Endothelial cell of umbilical vein (primary cell): ENCODE measurements around the gene TESMIN. TPM values are rescaled to one million over a fixed set of nuclear protein-coding genes. Genes with fewer than 3 reads are reported as not detected.

Experiments
- BruUV-seq: library from RNA; stranded (reverse); fragments of 400-500 nt; replicated peaks from 2 replicates; lab custom pipeline; 2021; lab: Mats Ljungman, UMichigan
- CTCF ChIA-PET: fragments of 300-600, 350-600 bp; sonication (Branson Sonifier 250); formaldehyde crosslinking; loops from one replicate; lab custom pipeline; 2021; ENCODE audit warnings: antibody characterized with exemption, inconsistent platforms; lab: Charles Lee
- POLR2A ChIA-PET: fragments of 300-600, 350-600 bp; sonication (Branson Sonifier 250); formaldehyde crosslinking; loops from one replicate; lab custom pipeline; 2021; ENCODE audit warnings: antibody characterized with exemption, inconsistent platforms; lab: Charles Lee
- DNase-seq: peaks from one replicate; pipeline ENCODE4 v3.0.0-alpha.2; 2011; ENCODE audit warnings: low read depth, low spot score
- FAIRE-seq: peaks from 2 replicates; lab custom pipeline; 2011; peaks lifted over from hg19 to GRCh38; lab: Jason Lieb, UNC
- H2AFZ ChIP-seq: 2 replicates; pipeline ENCODE4 v1.6.0; 2012; ENCODE audit warnings: low read depth, low read length, control low read depth, inconsistent platforms
- H3K27ac ChIP-seq: 2 replicates; pipeline ENCODE4 v1.5.1; 2011; ENCODE audit warnings: low read depth, mild to moderate bottlenecking, control low read depth, low read length, moderate library complexity; ENCODE audit not compliant: insufficient read depth
- H3K27me3 ChIP-seq, 2 experiments: 2 replicates each; pipeline versions ENCODE4 v1.6.0 to v1.6.1; 2011; ENCODE audit warnings: low read length in 2 of 2, mixed read lengths in 1 of 2; ENCODE audit not compliant: control insufficient read depth in 2 of 2, insufficient read depth in 2 of 2
- H3K36me3 ChIP-seq, 2 experiments: 2 replicates in 1 of 2; 3 replicates in 1 of 2; pipeline ENCODE4 v1.5.1; 2011; ENCODE audit warnings: low read length in 2 of 2, mild to moderate bottlenecking in 1 of 2, moderate library complexity in 1 of 2; ENCODE audit not compliant: control insufficient read depth in 2 of 2, insufficient read depth in 2 of 2; ENCODE audit errors: extremely low read depth in 1 of 2
- H3K4me1 ChIP-seq: 3 replicates; pipeline ENCODE4 v1.5.1; 2011; ENCODE audit warnings: mild to moderate bottlenecking, low read length; ENCODE audit not compliant: control insufficient read depth, insufficient read depth; ENCODE audit errors: extremely low read depth
- H3K4me2 ChIP-seq: 2 replicates; pipeline ENCODE4 v1.6.1; 2011; ENCODE audit warnings: low read length, control low read depth, mixed read lengths; ENCODE audit not compliant: insufficient read depth
- H3K4me3 ChIP-seq, 3 experiments: fragments of 200-600 bp in 1 of 3; sonication (generic), shearing (Covaris generic) in 1 of 3; replicated peaks in 1 of 3; 2 replicates each; pipeline ENCODE4 v1.5.1; 2011 to 2016; ENCODE audit warnings: control low read depth in 3 of 3, low read length in 3 of 3, mild to moderate bottlenecking in 2 of 3, inconsistent platforms in 1 of 3, low read depth in 1 of 3, moderate library complexity in 1 of 3; ENCODE audit not compliant: insufficient read depth in 1 of 3
- H3K79me2 ChIP-seq: 2 replicates; pipeline ENCODE4 v1.6.0; 2012; ENCODE audit warnings: low read length, inconsistent platforms; ENCODE audit not compliant: control insufficient read depth, insufficient read depth
- H3K9ac ChIP-seq: replicated peaks from 2 replicates; pipeline ENCODE3; 2011; ENCODE audit warnings: low read length, control low read depth; ENCODE audit not compliant: insufficient read depth; ENCODE audit errors: extremely low read depth
- H3K9me1 ChIP-seq: replicated peaks from 3 replicates; pipeline ENCODE4 v1.6.0; 2011; ENCODE audit warnings: mild to moderate bottlenecking, low read length; ENCODE audit not compliant: control insufficient read depth, insufficient read depth; ENCODE audit errors: extremely low read depth
- H3K9me3 ChIP-seq: replicated peaks from 2 replicates; pipeline ENCODE4 v1.5.1; 2012; ENCODE audit warnings: low read length, inconsistent platforms; ENCODE audit not compliant: control insufficient read depth, insufficient read depth
- H4K20me1 ChIP-seq: replicated peaks from 2 replicates; pipeline ENCODE3; 2011; ENCODE audit warnings: mild to moderate bottlenecking, low read length; ENCODE audit not compliant: control insufficient read depth, insufficient read depth; ENCODE audit errors: extremely low read depth
- CTCF ChIP-seq, 2 donors: IDR thresholded peaks; 1 replicate in 1 of 2; 2 replicates in 1 of 2; pipeline ENCODE4 v1.5.1; 2011; ENCODE audit warnings: low read length in 2 of 2, mild to moderate bottlenecking in 2 of 2, moderate library complexity in 2 of 2, control low read depth in 1 of 2, inconsistent platforms in 1 of 2, low read depth in 1 of 2; ENCODE audit not compliant: insufficient read depth in 1 of 2; ENCODE audit errors: extremely low read depth in 1 of 2
- EZH2 ChIP-seq: IDR thresholded peaks from 2 replicates; pipeline ENCODE4 v1.6.1; 2012; ENCODE audit warnings: borderline replicate concordance, low read depth, mild to moderate bottlenecking, moderate library complexity, low read length, inconsistent platforms; ENCODE audit not compliant: severe bottlenecking
- FOS ChIP-seq: IDR thresholded peaks from 2 replicates; pipeline ENCODE4 v1.6.1; 2011; ENCODE audit warnings: mild to moderate bottlenecking, low read length, moderate library complexity, borderline replicate concordance; ENCODE audit not compliant: insufficient read depth
- GATA2 ChIP-seq: IDR thresholded peaks from 2 replicates; pipeline ENCODE4 v1.7.0; 2011; ENCODE audit warnings: low read depth, mild to moderate bottlenecking, moderate library complexity, mixed read lengths, low read length; ENCODE audit not compliant: insufficient read length, insufficient read depth
- JUN ChIP-seq: IDR thresholded peaks from 2 replicates; pipeline ENCODE4 v1.6.1; 2011; ENCODE audit warnings: borderline replicate concordance, low read depth; ENCODE audit not compliant: insufficient read length, insufficient read depth
- MAX ChIP-seq: IDR thresholded peaks from 2 replicates; pipeline ENCODE4 v1.6.1; 2011; ENCODE audit not compliant: insufficient read depth, insufficient read length
- MYC ChIP-seq: IDR thresholded peaks from one replicate; pipeline ENCODE4 v1.6.1; 2011; ENCODE audit warnings: mild to moderate bottlenecking, low read depth, low read length
- POLR2A ChIP-seq: IDR thresholded peaks from 2 replicates; pipeline ENCODE4 v1.6.1; 2012; ENCODE audit warnings: low read depth, mild to moderate bottlenecking, control low read depth, low read length
- POLR2AphosphoS5 ChIP-seq: IDR thresholded peaks from 2 replicates; pipeline ENCODE4 v1.6.1; 2012; ENCODE audit warnings: low read depth, mild to moderate bottlenecking, control low read depth, low read length, moderate library complexity; ENCODE audit not compliant: insufficient read depth
- dilution Hi-C: fragments of 300-500 bp; cut with MboI; formaldehyde crosslinking; loops from one replicate; pipeline ENCODE4 v1.15.0; 2019; ENCODE audit warnings: low sequenced_read_pairs; ENCODE audit not compliant: extremely low pct_ligation_motif_present
- intact Hi-C: fragments of 100-400 bp; cut with micrococcal nuclease; formaldehyde crosslinking; loops from one replicate; pipeline ENCODE4 v1.10.0; 2022
- polyA plus RNA-seq, 4 experiments: library from polyadenylated mRNA; depleted of rRNA in 3 of 4; stranded (reverse) in 3 of 4; unstranded in 1 of 4; fragments of >200 nt; gene quantifications; 2 replicates each; pipeline versions ENCODE4 v1.2.1 to v1.2.3, GENCODE V29; 2011 to 2012; ENCODE audit warnings: missing spikeins in 1 of 4
- total RNA-seq: library from RNA; stranded (reverse); gene quantifications from 2 replicates; pipeline ENCODE4 v1.2.3, GENCODE V29; 2021

Gene TESMIN
- total and polyA plus RNA-seq, 2 donors (not counting 3 experiments of a cell fraction or from before 2014, with no cell fraction given): 1.7 to 6.1 TPM

DNA sequence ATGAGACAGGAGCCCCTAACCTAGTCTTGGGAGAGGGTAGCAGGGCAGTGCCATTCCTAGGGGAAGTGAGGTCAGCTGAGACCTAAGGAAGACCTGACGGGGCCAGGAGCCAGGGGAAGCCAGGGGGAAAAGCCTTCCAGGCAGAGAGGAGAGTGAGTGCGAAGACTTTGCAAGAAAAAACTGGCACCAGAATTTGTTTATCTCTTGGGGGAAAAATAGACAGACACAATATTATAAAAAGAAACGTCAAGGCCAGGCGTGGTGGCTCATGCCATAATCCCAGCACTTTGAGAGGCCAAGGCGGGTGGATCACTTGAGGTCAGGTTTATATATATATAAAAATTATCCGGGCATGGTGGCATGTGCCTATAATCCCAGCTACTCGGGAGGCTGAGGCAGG, 26.9 kb upstream of the TESMIN start:
- Histone ChIP-seq H3K36me3 (peaks cover 6 to 38% of the 10 kb centered on the region in 2 experiments), H3K9ac (no peak overlapping the region), H4K20me1 (no peaks in the 10 kb centered on the region), H3K9me1 (no peaks in the 10 kb centered on the region), H3K27ac (no peak overlapping the region), H3K4me2 (no peak overlapping the region), H3K9me3 (no peaks in the 10 kb centered on the region), H2AFZ (no peak overlapping the region), H3K79me2 (no peaks in the 10 kb centered on the region), H3K4me1 (no peaks in the 10 kb centered on the region), H3K4me3 (no peak overlapping the region), H3K27me3 (no peaks in the 10 kb centered on the region)
- CTCF ChIA-PET: no interaction called here
- FAIRE-seq (no peak), DNase-seq (no peak)
- TF ChIP-seq CTCF (IDR thresholded peaks at IDR 0.05; ENCODE audit: extremely low read depth in 1 of 2, insufficient read depth in 1 of 2, low read depth in 1 of 2, low read length in 2 of 2): no peak
- TF ChIP-seq FOS: no peak
- no TSS peak for BruUV-seq
- intact Hi-C loops (no loop called here), dilution Hi-C loops (no loop called here)
- POLR2A ChIA-PET: interaction anchor here (0.7 kb wide), 1 partner anchor 28 kb away, joined by 3 read pairs; no protein-coding TSS in a partner anchor

- H3K27ac ChIP-seq: no peak overlapping the region
- TF ChIP-seq POLR2AphosphoS5 (no peak), CTCF (IDR thresholded peaks at IDR 0.05; ENCODE audit: extremely low read depth in 1 of 2, insufficient read depth in 1 of 2, low read depth in 1 of 2, low read length in 2 of 2) (no peak), MAX (no peak), POLR2A (no peak), MYC (no peak), FOS (no peak), EZH2 (no peak), JUN (no peak), GATA2 (no peak)
- H3K4me2 ChIP-seq: no peak overlapping the region
- no peak overlapping the region for H3K4me3 ChIP-seq
- intact Hi-C loops (no loop called here), dilution Hi-C loops (no loop called here)
- no peaks in the 10 kb centered on the region for H3K79me2 ChIP-seq
- no peaks in the 10 kb centered on the region for H3K4me1 ChIP-seq
- no peak overlapping the region for H2AFZ ChIP-seq
- no peaks in the 10 kb centered on the region for H3K27me3 ChIP-seq
- FAIRE-seq (peak; percentile 4), DNase-seq (no peak)
- H4K20me1 ChIP-seq: no peaks in the 10 kb centered on the region
- no peaks in the 10 kb centered on the region for H3K9me1 ChIP-seq
- ChIA-PET CTCF (interaction anchor here (1.3 kb wide), 1 partner anchor 22 kb away, joined by 5 read pairs; no protein-coding TSS in a partner anchor), POLR2A (no interaction called here)
- no peaks in the 10 kb centered on the region for H3K9me3 ChIP-seq
- BruUV-seq: no TSS peak
- H3K9ac ChIP-seq: no peak overlapping the region
- peaks cover 8 to 39% of the 10 kb centered on the region in 2 experiments for H3K36me3 ChIP-seq
Observed at GRCh38 chr11:68776442-68777235, 25.3 kb upstream of the TESMIN start.
